HepG2 (cell line): Measurements from ENCODE around the gene PSRC1. TPM values are rescaled to one million over a fixed set of nuclear protein-coding genes. Genes with fewer than 3 reads are reported as not detected.

Experiments used
- ESRRA ChIP-seq: sonication (generic); formaldehyde crosslinking; IDR thresholded peaks from 2 replicates; pipeline ENCODE4 v1.5.1; 2020; ENCODE audit warnings: mild to moderate bottlenecking, low read depth, missing genetic modification reagents
- GLI4 ChIP-seq: sonication (generic); formaldehyde crosslinking; IDR thresholded peaks from 2 replicates; pipeline ENCODE4 v1.5.1; 2020; ENCODE audit warnings: missing genetic modification reagents, mild to moderate bottlenecking, moderate library complexity, borderline replicate concordance
- KIAA2018 ChIP-seq: sonication (generic); formaldehyde crosslinking; IDR thresholded peaks from 2 replicates; pipeline ENCODE4 v1.5.0; 2020; ENCODE audit warnings: mild to moderate bottlenecking, missing genetic modification reagents, borderline replicate concordance
- MAFG ChIP-seq: sonication (generic); formaldehyde crosslinking; IDR thresholded peaks from 2 replicates; pipeline ENCODE4 v1.5.1; 2020; ENCODE audit warnings: mild to moderate bottlenecking, missing genetic modification reagents
- NCOA5 ChIP-seq: sonication (generic); formaldehyde crosslinking; IDR thresholded peaks from 2 replicates; pipeline ENCODE4 v1.4.0; 2020; ENCODE audit warnings: missing genetic modification reagents
- NCOR1 ChIP-seq: fragments of 200-600 bp; sonication (generic); IDR thresholded peaks from 2 replicates; pipeline ENCODE4 v1.7.0; 2017; ENCODE audit warnings: antibody characterized with exemption, low read length, borderline replicate concordance
- RFX1 ChIP-seq: fragments of 450-650 bp; IDR thresholded peaks from 2 replicates; pipeline ENCODE4 v1.6.1; 2017
- SETDB1 ChIP-seq: sonication (generic); formaldehyde crosslinking; IDR thresholded peaks from 2 replicates; pipeline ENCODE4 v1.5.1; 2020; ENCODE audit warnings: missing genetic modification reagents, mild to moderate bottlenecking, borderline replicate concordance
- SRSF9 ChIP-seq: fragments of 200-400 bp; formaldehyde crosslinking; IDR thresholded peaks from 2 replicates; pipeline ENCODE4 v1.6.1; 2018; ENCODE audit warnings: borderline replicate concordance, mild to moderate bottlenecking, low read depth, low read length; ENCODE audit not compliant: insufficient read depth, poor library complexity, severe bottlenecking
- ZBTB7B ChIP-seq: sonication (generic); formaldehyde crosslinking; IDR thresholded peaks from 2 replicates; pipeline ENCODE4 v1.4.0; 2020; ENCODE audit warnings: missing genetic modification reagents
- ZNF138 ChIP-seq: sonication (generic); formaldehyde crosslinking; IDR thresholded peaks from 2 replicates; pipeline ENCODE4 v1.5.0; 2020; ENCODE audit warnings: mild to moderate bottlenecking, low read depth, missing genetic modification reagents
- ZNF619 ChIP-seq: sonication (generic); formaldehyde crosslinking; IDR thresholded peaks from 2 replicates; pipeline ENCODE4 v1.4.0; 2020; ENCODE audit warnings: mild to moderate bottlenecking, missing genetic modification reagents
- polyA plus RNA-seq, 8 experiments: library from polyadenylated mRNA; depleted of rRNA in 3 of 8; stranded (reverse) in 7 of 8; unstranded in 1 of 8; fragments of >200 nt; fragmentation: Illumina TruSeq in 4 of 8; extraction: Trizol in 4 of 8; gene quantifications; 2 replicates each; pipeline versions ENCODE4 v1.2.1 to v1.2.3, GENCODE V29; 2011 to 2016; ENCODE audit warnings: low read depth in 4 of 8, missing spikeins in 1 of 8, mixed read lengths in 1 of 8; ENCODE audit not compliant: insufficient read depth in 1 of 8
- total RNA-seq, 5 experiments: library from RNA; depleted of rRNA; stranded (reverse); fragments of >200 nt; fragmentation: Illumina TruSeq; extraction: Trizol; gene quantifications; 2 replicates each; pipeline ENCODE4 v1.2.3, GENCODE V29; 2016; ENCODE audit warnings: low read depth in 1 of 5
- TF ChIP-seq, protein P1 (sequence below): sonication (generic); formaldehyde crosslinking; IDR thresholded peaks from 2 replicates; pipeline ENCODE4 v1.5.1; 2020; ENCODE audit warnings: missing genetic modification reagents, mild to moderate bottlenecking, borderline replicate concordance
- TF ChIP-seq, protein P2 (sequence below): sonication (generic); formaldehyde crosslinking; IDR thresholded peaks from 2 replicates; pipeline ENCODE4 v1.8.0; 2022; ENCODE audit warnings: mild to moderate bottlenecking, missing genetic modification reagents, moderate library complexity

PSRC1 gene
- total and polyA plus RNA-seq, 2 of the 13 experiments (the other 11 are each of a cell fraction or from before 2014, with no cell fraction given) = 28.6 to 30.3 TPM

DNA sequence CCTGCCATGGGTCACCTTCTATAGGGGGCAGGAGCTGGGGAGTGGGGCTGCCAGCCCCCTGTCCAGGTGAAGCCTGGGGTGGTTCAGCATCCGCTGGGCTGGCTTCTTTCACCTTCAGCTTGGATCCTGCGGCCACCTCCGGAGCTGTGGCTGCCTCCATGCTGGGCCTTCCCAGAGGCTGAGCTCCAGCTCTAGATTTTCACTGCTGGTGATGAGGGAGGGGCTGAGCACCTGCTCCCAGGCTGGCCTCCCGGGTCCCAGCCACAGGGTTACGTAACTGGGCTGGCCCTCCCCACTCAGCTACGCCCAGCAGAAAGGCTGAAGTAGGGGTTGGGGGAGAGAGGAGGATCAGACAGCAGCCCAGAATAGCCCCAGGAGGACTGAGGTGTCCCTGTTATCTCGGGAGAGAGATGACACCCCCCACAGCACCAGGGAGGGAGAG lies 23.9 kb upstream of the PSRC1 start, which contains the start of gene MYBPHL (continued):
- no peak for TF ChIP-seq ZNF138 (CRISPR knock-in tag)
- TF ChIP-seq NCOA5 (CRISPR knock-in tag) = no peak
- 0 out of 2 replicates have a peak, but pooled peaks have one; percentile 27 for TF ChIP-seq ZBTB7B
- TF ChIP-seq ESRRA = no peak
- no peak for TF ChIP-seq KIAA2018
- TF ChIP-seq, protein P1, sequence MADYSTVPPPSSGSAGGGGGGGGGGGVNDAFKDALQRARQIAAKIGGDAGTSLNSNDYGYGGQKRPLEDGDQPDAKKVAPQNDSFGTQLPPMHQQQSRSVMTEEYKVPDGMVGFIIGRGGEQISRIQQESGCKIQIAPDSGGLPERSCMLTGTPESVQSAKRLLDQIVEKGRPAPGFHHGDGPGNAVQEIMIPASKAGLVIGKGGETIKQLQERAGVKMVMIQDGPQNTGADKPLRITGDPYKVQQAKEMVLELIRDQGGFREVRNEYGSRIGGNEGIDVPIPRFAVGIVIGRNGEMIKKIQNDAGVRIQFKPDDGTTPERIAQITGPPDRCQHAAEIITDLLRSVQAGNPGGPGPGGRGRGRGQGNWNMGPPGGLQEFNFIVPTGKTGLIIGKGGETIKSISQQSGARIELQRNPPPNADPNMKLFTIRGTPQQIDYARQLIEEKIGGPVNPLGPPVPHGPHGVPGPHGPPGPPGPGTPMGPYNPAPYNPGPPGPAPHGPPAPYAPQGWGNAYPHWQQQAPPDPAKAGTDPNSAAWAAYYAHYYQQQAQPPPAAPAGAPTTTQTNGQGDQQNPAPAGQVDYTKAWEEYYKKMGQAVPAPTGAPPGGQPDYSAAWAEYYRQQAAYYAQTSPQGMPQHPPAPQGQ = no peak
- peak; percentile 64; the same call in 1 of the 2 replicates for TF ChIP-seq ZNF619 (CRISPR knock-in tag)
- no peak for TF ChIP-seq GLI4 (CRISPR knock-in tag)
- TF ChIP-seq, protein P2, sequence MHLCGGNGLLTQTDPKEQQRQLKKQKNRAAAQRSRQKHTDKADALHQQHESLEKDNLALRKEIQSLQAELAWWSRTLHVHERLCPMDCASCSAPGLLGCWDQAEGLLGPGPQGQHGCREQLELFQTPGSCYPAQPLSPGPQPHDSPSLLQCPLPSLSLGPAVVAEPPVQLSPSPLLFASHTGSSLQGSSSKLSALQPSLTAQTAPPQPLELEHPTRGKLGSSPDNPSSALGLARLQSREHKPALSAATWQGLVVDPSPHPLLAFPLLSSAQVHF (CRISPR knock-in tag) = no peak
- no peak for TF ChIP-seq NCOR1
- no peak for TF ChIP-seq MAFG
- TF ChIP-seq SETDB1 = no peak
- TF ChIP-seq RFX1 = no peak
- TF ChIP-seq SRSF9 = no peak
